ENCODE results near the gene MTG2.

GRCh38 chr20:62243906-62244515 lies 61.2 kb downstream of the MTG2 start:
- TF ChIP-seq MAX (CRISPR knock-in tag; IDR thresholded peaks at IDR 0.05): no peak
- no peak for TF ChIP-seq CTCF (IDR thresholded peaks at IDR 0.05)
- no peak for TF ChIP-seq USF1 (CRISPR knock-in tag; IDR thresholded peaks at IDR 0.05)
- TF ChIP-seq RORB (CRISPR knock-in tag; IDR thresholded peaks at IDR 0.05): no peak
- no peak for TF ChIP-seq ELF4 (CRISPR knock-in tag; IDR thresholded peaks at IDR 0.05; ENCODE audit: low read depth)
- TF ChIP-seq AR (CRISPR knock-in tag; IDR thresholded peaks at IDR 0.05): no peak

Measured in WTC11 (cell line).